Chondrocyte (in vitro differentiated cells): ENCODE data around the gene ZNF222. TPM values are rescaled to one million over a fixed set of nuclear protein-coding genes. Genes with fewer than 3 reads are reported as not detected.

Source experiments
- DNase-seq: peaks from one replicate; pipeline ENCODE4 v3.0.0; 2021; ENCODE audit warnings: mixed read lengths, low spot score
- H3K27ac Mint-ChIP-seq: one replicate; pipeline ENCODE4 v1.8.0; 2021; ENCODE audit warnings: mild to moderate bottlenecking, moderate library complexity, mixed read lengths; ENCODE audit not compliant: unreplicated experiment
- H3K27me3 Mint-ChIP-seq: 2 replicates; pipeline ENCODE4 v1.8.0; 2021; ENCODE audit warnings: low read depth, mixed read lengths
- H3K36me3 Mint-ChIP-seq: 2 replicates; pipeline ENCODE4 v1.8.0; 2021; ENCODE audit warnings: low read depth, mixed read lengths
- H3K4me1 Mint-ChIP-seq: 2 replicates; pipeline ENCODE4 v1.8.0; 2021; ENCODE audit warnings: low read depth, mild to moderate bottlenecking, mixed read lengths
- H3K4me3 Mint-ChIP-seq: one replicate; pipeline ENCODE4 v1.8.0; 2021; ENCODE audit warnings: mild to moderate bottlenecking, moderate library complexity, mixed read lengths; ENCODE audit not compliant: unreplicated experiment
- H3K9me3 Mint-ChIP-seq: 2 replicates; pipeline ENCODE4 v1.8.0; 2021; ENCODE audit warnings: low read depth, mixed read lengths
- CTCF ChIP-seq: fragments of 200-600 bp; sonication (generic); IDR thresholded peaks from 2 replicates; pipeline ENCODE4 v1.5.0; 2021; ENCODE audit warnings: antibody characterized with exemption, mild to moderate bottlenecking, moderate library complexity
- total RNA-seq: library from RNA; stranded (reverse); gene quantifications from 3 replicates; pipeline ENCODE4 v1.2.1, GENCODE V29; 2021

Gene ZNF222
- total RNA-seq, 1 donor from 2014 or later = 5.8 TPM

GRCh38 chr19:43997631-43998290 lies 27.4 kb upstream of the ZNF222 start:
- no peak overlapping the region for H3K27ac Mint-ChIP-seq
- H3K9me3 Mint-ChIP-seq = peaks cover 20% of the 10 kb centered on the region
- H3K4me3 Mint-ChIP-seq = no peak overlapping the region
- H3K27me3 Mint-ChIP-seq = no peaks in the 10 kb centered on the region
- H3K4me1 Mint-ChIP-seq = peaks cover 8% of the 10 kb centered on the region
- no peak for TF ChIP-seq CTCF
- peaks cover 34% of the 10 kb centered on the region for H3K36me3 Mint-ChIP-seq
- no peak for DNase-seq

- H3K9me3 Mint-ChIP-seq = peaks cover 22% of the 10 kb centered on the region
Measured at GRCh38 chr19:44002212-44002565, 23.0 kb upstream of the ZNF222 start.

GRCh38 chr19:44002566-44003460 lies 22.4 kb upstream of the ZNF222 start, which contains the start of gene ZNF230:
TSS of gene ZNF230 (plus strand) at chr19:44002957. CDS start at chr19:44007079, 4,122 bp downstream.
- TF ChIP-seq CTCF = no peak

More at GRCh38 chr19:44002212-44002565, 23.0 kb upstream of the ZNF222 start:
- Mint-ChIP-seq H3K4me3 (peak overlapping the region; percentile 99), H3K4me1 (peaks cover 17% of the 10 kb centered on the region), H3K27me3 (no peaks in the 10 kb centered on the region), H3K27ac (peak overlapping the region; percentile 98), H3K36me3 (peaks cover 17% of the 10 kb centered on the region)
- TF ChIP-seq CTCF = no peak
- DNase-seq = no peak

GRCh38 chr19:44003461-44004009 lies 21.6 kb upstream of the ZNF222 start:
- no peaks in the 10 kb centered on the region for H3K27me3 Mint-ChIP-seq
- H3K4me1 Mint-ChIP-seq = peaks cover 17% of the 10 kb centered on the region
- peaks cover 23% of the 10 kb centered on the region for H3K36me3 Mint-ChIP-seq
- H3K9me3 Mint-ChIP-seq = peaks cover 26% of the 10 kb centered on the region
- peak overlapping the region; percentile 98 for H3K27ac Mint-ChIP-seq
- DNase-seq = no peak
- H3K4me3 Mint-ChIP-seq = peak overlapping the region; percentile 99
- TF ChIP-seq CTCF = peak; percentile 30

More at GRCh38 chr19:44002566-44003460, 22.4 kb upstream of the ZNF222 start, which contains the start of gene ZNF230:
- Mint-ChIP-seq H3K9me3 (peaks cover 22% of the 10 kb centered on the region), H3K27ac (peak within 1 kb of the TSS; percentile 98), H3K27me3 (no peaks in the 10 kb centered on the region), H3K4me1 (peaks cover 17% of the 10 kb centered on the region), H3K36me3 (peaks cover 20% of the 10 kb centered on the region), H3K4me3 (peak within 1 kb of the TSS; percentile 99)
- peak; percentile 91 for DNase-seq

DNA sequence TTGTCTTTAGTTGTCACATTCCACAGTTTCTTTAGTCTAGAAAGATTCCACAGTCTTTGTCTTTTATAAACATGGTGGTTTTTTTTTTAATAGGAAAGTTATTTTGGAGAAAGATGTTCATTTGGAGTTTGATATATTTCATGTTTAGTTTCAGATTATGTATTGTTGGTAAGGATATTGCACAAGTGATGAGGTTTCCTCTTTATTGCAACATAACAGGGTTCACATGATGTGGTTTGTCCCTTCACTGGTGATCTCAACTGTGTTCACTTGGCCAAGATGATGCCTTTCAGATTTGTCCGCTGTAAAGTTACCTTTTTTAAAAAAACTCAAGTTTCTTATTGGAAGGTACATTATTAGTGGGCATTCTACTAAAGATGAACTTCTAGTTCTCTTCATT lies 19.2 kb upstream of the ZNF222 start:
- no peak for DNase-seq

More for the DNA sequence above, 19.2 kb upstream of the ZNF222 start:
- H3K36me3 Mint-ChIP-seq = peaks cover 46% of the 10 kb centered on the region
- no peak for TF ChIP-seq CTCF
- peaks cover 47% of the 10 kb centered on the region for H3K9me3 Mint-ChIP-seq
- H3K27me3 Mint-ChIP-seq = no peaks in the 10 kb centered on the region
- H3K4me3 Mint-ChIP-seq = no peak overlapping the region
- H3K27ac Mint-ChIP-seq = no peak overlapping the region
- H3K4me1 Mint-ChIP-seq = peaks cover 17% of the 10 kb centered on the region
